Eye (tissue), 1 donor: ENCODE results near the gene HDGFL2.

ENCODE experiments used
- DNase-seq: peaks from one replicate; pipeline ENCODE4 v3.0.0-alpha.2; 2015

The HDGFL2 gene

GRCh38 chr19:4445963-4446703, 26.0 kb upstream of the HDGFL2 start:
- DNase-seq: no peak

DNA sequence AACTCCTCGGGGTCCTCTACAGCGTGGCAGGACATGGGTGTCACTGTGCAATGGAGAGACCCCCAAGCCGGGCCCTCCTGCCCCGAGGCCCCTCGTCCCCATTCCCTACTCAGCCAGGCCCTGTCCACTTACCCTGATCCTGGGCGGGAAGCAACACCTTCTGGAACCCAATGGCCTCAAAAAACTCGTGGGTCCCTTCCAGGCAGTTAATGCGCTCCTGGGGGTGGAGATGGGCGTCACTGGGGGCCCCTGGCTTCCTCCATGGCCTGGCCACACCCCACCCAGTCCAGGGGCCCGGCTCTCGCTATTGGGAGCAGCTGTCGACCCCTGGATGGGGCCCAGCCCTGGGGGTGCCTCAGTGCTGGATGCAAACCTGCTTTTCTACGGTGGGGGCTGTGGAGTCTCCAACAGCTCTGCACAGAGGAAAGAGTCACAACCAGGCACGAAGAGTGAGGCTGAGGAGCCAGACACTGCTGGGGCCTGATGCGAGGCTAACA, 25.3 kb upstream of the HDGFL2 start:
- DNase-seq: no peak

DNA sequence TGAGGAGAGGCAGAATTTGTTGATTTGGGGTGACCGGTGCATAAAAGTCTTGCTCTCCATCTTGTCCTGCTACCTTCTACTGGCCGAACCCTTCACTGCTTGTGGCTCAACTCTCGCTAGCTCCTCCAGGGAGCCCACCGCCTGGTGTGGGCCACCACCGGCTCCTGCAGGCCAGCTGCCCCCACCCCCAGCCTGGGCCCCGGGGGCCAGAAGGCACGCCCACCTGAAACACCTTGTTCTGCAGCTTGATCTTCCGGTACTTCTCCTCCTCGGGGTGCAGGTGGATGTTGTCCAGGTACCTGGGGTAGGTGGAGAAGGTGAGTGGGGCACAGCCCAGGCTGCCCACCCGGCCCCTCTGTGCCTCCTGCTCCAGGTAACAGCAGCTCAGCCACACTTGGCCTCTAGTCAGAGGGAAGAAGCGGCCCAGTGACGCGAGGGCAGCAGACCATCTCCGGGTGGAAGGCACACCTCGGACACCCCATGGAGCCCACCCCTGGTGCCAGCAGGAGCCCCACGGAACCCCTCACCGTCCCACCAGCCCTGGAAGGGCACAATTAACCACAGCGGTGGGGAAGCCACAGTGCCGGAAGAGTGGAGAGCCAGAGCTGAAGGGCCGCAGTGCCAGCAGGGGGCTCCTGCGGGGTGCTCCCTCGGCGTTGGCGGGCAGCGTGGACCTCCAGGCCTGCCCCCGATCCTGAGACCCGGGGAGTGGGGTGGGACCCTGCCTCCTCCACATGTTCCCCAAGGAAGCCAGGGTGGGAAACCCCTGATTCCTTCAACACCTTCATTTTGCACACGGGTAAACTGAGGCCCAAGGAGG, 24.6 kb upstream of the HDGFL2 start:
- no peak for DNase-seq

DNA sequence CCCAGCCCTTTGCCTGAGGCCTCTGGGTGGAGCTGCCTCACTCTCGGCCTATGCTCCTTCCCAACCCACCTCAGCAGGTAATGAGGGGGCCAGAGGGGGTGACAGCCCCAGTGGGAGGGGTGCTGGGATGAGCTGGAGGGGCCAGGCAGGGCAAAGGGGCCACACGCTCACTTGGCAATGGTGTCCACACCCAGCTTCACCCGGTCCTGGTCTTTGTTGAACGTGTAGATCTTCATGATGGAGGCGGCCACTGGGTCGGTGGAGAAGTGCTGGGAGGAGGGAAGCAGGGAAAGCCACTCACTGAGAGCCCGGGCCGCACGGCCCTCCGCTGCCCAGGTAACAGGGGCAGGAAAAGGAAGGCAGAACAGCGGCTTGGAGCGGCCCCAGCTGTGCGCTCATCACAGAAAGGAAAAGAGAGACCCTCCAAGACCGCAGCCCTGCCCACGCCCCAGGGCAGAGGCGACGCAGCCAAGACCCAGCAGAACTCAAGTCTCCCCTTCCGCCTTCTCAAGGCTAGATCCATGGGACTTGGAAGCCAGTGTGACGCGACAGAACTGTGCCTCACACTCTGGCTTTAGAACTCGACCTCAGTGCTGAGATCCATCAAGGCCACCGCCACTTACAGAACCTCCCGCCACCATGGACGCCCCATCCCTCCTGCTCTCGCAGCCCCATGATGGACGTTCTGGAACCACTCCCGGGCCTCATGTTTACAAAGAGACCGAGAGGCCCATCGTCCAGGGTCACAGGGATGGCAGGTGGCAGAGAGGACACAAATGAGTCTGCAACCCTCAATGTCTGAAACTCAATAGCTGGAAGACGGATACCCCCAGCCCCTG, 23.7 kb upstream of the HDGFL2 start:
- DNase-seq: no peak

DNA sequence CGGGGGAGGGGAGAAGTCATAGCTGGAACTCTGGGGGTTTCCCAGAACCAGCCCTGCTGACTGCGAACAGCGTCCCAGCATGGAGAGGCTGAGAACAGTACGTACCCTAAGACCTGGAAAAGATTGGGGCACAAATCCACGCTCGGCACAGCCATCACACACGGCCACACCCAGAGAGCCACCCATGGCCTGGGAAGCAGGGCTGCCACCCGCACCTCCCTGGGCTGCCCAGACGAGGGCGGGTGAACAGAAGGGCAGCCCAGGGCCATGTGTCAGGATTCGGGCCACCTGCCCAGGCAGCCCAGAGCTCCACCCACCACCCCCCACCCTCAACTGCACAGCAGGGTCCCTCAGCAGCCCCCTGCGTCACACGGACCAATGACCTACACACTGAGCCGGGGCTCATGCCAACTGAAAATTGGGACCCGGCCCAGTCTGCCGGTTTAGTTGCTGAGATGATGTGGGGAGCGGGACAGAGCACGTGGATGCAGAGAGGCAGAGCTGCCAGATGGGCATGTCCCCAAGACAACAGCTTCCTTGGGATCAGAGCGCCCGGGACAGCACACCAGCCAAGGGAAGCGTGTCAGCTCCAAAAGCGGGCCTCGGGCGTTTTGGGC, 23.0 kb upstream of the HDGFL2 start:
- DNase-seq: no peak

DNA sequence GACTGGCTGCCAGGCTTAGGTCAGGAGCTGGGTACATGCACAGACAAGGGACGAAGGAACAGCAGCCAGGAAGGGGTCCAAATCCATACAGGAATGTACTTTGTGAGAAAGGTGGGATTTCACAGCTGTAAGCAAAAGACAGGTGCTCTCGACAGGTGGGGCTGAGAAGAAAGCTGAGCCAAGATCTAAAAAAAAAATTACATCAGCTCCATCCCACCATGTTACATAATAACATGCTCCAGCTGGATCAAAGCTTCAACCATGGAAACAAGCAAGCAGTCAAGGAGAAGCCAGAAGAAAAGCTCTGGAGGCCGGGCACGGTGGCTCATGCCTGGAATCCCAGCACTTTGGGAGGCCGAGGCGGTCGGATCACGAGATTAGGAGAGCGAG, 22.5 kb upstream of the HDGFL2 start:
- DNase-seq: no peak

DNA sequence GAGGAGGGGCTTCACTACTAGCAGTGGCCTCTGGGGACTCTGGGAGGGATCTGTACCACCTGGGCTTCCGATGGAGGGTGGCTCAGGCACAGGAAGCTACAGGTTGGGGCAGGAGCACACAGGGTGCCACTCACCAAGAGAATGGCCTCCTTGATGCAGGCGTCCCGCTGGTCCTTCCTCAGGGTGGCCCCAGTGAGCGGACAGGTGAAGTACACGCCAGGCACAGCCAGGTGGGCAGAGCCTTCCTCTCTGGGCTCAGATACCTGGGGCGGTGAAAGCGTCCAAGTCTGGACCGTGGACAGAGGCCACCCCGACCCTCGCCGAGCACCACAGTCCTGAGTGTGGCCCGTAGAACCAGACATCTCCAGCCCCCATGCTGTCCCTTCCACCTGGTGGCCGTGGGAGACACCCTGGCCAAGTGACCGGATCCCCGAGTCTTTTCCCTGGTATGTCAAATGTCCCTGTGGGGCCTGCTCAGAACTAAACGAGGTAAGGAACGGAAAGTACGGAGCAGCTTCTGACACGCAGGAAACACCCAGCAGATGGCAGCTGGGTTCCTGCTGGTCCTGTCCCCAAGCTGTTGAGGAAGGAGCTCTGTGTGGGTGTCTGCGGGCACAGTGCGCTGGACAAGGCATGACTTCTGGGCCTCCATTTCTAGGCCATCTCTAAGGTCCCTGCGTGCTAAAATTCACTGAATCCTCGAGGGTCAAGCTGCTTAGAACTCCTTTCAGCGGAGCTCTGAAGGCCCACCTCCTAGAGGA, 19.7 kb upstream of the HDGFL2 start:
- no peak for DNase-seq

- no peak for DNase-seq
Measured at GRCh38 chr19:4453232-4454179, 18.6 kb upstream of the HDGFL2 start.

GRCh38 chr19:4454747-4455718, 17.1 kb upstream of the HDGFL2 start:
- peak; percentile 26 for DNase-seq

DNA sequence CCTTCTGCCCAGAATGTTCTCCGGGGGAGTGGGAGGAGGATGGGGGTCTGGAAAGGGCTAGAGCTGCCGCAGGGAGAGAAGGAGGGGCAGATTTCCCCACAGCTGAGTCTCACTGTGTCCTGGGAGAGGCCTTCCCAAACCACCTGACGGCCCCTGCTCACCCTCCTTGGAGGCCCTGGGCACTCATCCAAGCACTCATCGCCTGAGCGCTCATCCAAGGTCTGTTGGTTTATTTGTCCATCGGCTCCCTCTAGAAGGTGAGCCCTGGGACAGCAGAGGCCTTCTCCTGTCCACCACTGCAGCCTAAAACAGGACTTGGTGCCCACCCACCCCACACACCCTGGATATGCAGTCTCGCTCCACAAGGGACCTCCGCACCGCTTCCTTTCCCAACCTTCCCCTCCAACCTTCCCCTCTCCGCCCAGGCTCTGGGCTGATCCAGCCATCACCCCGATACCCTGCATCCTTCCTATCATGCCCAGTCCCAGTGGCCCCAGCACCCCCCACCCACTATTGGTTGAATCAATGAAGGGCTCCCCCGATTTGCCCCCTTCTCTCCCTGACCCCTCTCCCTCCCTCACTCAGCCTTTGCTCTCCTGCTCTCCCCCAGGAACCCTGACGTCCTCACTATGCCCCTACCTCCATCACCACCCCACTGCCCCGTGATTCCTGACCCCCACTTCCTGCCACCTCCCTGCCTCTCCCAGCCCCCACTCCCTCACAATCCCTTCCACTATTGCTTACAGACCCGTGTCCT, 16.2 kb upstream of the HDGFL2 start:
- DNase-seq: peak; percentile 77

- DNase-seq: peak; percentile 76
Measured at GRCh38 chr19:4456476-4456842, 15.6 kb upstream of the HDGFL2 start.

DNA sequence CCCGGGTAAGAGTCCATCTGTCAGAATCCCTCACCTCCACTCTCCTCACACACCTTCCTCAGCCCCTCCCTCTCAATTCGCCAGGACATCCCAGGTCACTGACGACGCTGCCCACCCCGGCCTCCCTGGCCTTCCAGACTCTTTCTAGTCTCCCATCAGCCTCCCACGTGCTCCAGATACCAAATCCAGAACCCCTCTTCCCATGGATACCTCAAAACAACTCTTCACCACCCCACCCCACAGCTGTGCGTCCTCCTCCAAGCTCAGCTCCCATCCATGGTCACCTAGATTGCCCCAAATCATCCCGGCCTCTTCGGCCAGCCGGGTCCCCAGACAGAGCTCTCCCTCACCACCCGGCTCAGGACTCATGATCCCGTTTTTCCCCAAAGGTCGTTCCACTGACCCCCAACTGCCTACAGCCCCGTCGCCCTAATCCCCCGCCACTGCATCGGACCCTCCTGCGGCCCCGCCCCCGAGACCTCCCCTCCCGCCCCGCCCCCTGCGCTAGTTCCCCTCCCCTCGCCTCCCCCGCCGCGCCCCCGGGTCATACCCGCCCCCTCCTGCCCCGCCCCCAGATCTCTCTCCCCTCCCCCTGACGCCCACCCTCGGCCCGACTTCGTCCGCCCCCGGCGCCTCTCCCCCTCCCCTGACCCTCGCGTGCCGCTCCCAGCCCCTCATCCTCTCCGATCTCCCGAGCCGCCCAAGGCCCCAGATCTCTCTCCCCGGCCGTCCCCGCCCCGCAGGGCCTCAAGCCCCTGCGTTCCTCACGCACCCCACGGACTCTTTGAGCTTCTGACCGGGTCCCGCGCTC, 15.0 kb upstream of the HDGFL2 start:
- peak; percentile 90 for DNase-seq

DNA sequence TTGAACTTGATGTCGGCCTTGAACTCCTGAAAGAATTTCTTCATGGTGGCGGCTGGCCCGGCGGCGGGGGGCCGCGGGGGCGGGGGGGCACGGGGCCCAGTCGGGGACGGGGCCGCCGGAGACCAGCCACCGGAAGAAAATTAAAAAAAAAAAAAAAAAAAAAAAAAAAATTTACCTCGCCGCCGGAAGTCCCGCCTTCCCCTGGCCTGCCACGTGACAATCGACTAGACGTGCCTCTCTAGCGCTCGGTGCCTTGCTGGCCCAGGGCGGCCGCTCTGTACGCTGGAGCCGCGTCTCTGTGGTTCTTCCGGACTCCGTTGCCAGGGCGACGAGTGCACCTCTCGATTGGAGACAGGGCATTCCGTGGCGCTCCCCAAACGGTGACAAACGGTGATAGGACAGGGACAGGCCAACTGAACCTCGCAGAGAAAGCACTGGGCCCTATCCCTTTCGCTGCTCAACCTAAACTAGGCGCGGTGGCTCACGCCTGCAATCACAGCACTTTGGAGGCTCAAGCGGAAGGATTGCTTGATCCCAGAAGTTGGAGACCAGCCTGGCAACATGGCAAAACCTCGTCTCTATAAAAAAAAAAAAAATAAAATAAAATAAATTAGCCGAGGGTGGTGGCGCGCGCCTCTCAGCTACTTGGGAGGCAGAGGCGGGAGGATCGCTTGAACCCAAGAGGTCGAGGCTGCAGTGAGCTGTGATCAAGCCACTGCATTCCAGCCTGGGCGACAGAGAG, 14.3 kb upstream of the HDGFL2 start, which contains the start of gene UBXN6:
Gene UBXN6, minus strand, starts transcription at position 141 of the 742 bp plus-strand sequence. Its CDS starts 97 bp downstream, at position 44.
- peak; percentile 99 for DNase-seq

- DNase-seq: no peak
Measured at GRCh38 chr19:4464815-4465581, 7.1 kb upstream of the HDGFL2 start.

DNA sequence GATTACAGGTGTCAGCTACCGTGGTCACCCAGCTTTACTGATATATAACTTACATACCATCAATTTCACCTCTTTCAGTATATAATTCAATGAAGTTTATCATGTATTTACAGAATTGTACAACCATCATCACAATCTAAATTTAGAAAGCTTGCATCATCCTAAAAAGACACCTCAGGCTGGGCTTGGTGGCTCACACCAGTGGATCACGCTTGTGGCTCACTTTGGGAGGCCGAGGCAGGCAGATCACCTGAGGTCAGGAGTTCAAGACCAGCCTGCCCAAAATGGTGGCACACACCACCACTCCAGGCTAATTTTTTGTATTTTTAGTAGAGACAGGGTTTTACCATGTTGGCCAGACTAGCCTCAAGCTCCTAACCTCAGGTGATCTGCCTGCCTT, 4.3 kb upstream of the HDGFL2 start:
- DNase-seq: no peak
